ENCODE results near the gene LGI1.

The LGI1 gene

GRCh38 chr10:93757801-93758507 is at the start of gene LGI1:
Gene LGI1 (plus strand): TSS chr10:93757936. CDS start chr10:93758145, 209 bp downstream.
- no peak for DNase-seq

GRCh38 chr10:93710333-93710909 is 47.3 kb upstream of the LGI1 start:
- DNase-seq: no peak

GRCh38 chr10:93711891-93712290 is 45.8 kb upstream of the LGI1 start:
- DNase-seq: no peak

- DNase-seq: no peak
Observed at GRCh38 chr10:93712593-93712992, 45.1 kb upstream of the LGI1 start.

GRCh38 chr10:93715345-93715744 is 42.4 kb upstream of the LGI1 start:
- no peak for DNase-seq

GRCh38 chr10:93716766-93717165 is 41.0 kb upstream of the LGI1 start:
- DNase-seq: no peak

GRCh38 chr10:93718937-93719725 is 38.6 kb upstream of the LGI1 start:
- no peak for DNase-seq

GRCh38 chr10:93719901-93720300 is 37.8 kb upstream of the LGI1 start:
- DNase-seq: no peak

GRCh38 chr10:93722550-93722949 is 35.2 kb upstream of the LGI1 start:
- DNase-seq: no peak

GRCh38 chr10:93723153-93723552 is 34.6 kb upstream of the LGI1 start:
- no peak for DNase-seq

GRCh38 chr10:93726024-93726423 is 31.7 kb upstream of the LGI1 start:
- DNase-seq: no peak

GRCh38 chr10:93741367-93741766 is 16.4 kb upstream of the LGI1 start:
- no peak for DNase-seq

- no peak for DNase-seq
Observed at GRCh38 chr10:93742633-93743349, 14.9 kb upstream of the LGI1 start.

- DNase-seq: no peak
Observed at GRCh38 chr10:93745408-93746065, 12.2 kb upstream of the LGI1 start.

GRCh38 chr10:93746844-93747284 is 10.9 kb upstream of the LGI1 start:
- DNase-seq: no peak

- no peak for DNase-seq
Observed at GRCh38 chr10:93749218-93749799, 8.4 kb upstream of the LGI1 start.

- DNase-seq: no peak
Observed at GRCh38 chr10:93751124-93751523, 6.6 kb upstream of the LGI1 start.

GRCh38 chr10:93751832-93752231 is 5.9 kb upstream of the LGI1 start:
- no peak for DNase-seq

- no peak for DNase-seq
Observed at GRCh38 chr10:93752761-93753160, 5.0 kb upstream of the LGI1 start.

- DNase-seq: no peak
Observed at GRCh38 chr10:93753621-93754250, 4.0 kb upstream of the LGI1 start.

GRCh38 chr10:93754761-93755160 is 3.0 kb upstream of the LGI1 start:
- no peak for DNase-seq

All from activated naive CD4-positive, alpha-beta T cell (primary cell).